Measurements from ENCODE around the gene AOPEP. TPM values are rescaled to one million over a fixed set of nuclear protein-coding genes. Genes with fewer than 3 reads are reported as not detected.

AOPEP gene
- total RNA-seq, 1 donor from 2014 or later: 75.3 TPM

DNA sequence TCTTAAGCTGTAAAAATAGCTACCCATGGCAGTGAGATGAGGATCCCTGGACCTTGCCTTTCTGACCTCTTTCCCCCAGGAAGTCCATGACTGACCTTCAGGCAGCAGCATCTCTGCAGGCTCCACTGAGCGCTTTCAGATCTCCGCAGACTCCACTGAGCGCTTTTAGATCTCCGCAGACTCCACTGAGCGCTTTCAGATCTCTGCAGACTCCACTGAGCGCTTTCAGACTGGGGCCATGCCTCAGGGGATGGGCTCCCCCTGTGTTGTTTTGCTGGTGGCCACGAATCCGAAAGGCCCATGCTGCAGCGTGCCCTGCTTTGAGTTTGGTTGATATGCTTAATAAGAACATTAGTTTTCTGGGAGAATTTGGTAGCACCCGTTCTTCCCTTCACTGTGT lies 336.8 kb downstream of the AOPEP start:
- Mint-ChIP-seq H3K27ac (ENCODE audit: unreplicated experiment) (no peak overlapping the region), H3K36me3 (ENCODE audit: low read depth, unreplicated experiment) (peaks cover 9% of the 10 kb centered on the region), H3K4me3 (ENCODE audit: unreplicated experiment) (no peak overlapping the region), H3K27me3 (ENCODE audit: low read depth, unreplicated experiment) (no peaks in the 10 kb centered on the region), H3K9me3 (ENCODE audit: unreplicated experiment) (no peaks in the 10 kb centered on the region), H3K4me1 (ENCODE audit: low read depth, unreplicated experiment) (peaks cover 41% of the 10 kb centered on the region)
- no peak overlapping the region for H3K4me3 ChIP-seq (ENCODE audit: insufficient read depth, low read depth, low read length)
- H4K20me1 ChIP-seq (ENCODE audit: insufficient read depth, low read length): peaks cover 98% of the 10 kb centered on the region
- no peak overlapping the region for H2AFZ ChIP-seq (ENCODE audit: low read depth, low read length)
- H3K9me3 ChIP-seq (ENCODE audit: insufficient read depth, low read depth, low read length): no peaks in the 10 kb centered on the region
- H3K36me3 ChIP-seq (ENCODE audit: insufficient read depth, low read length): peaks cover 37% of the 10 kb centered on the region
- H3K27me3 ChIP-seq (ENCODE audit: insufficient read depth, low read length): no peaks in the 10 kb centered on the region
- H3K4me2 ChIP-seq (ENCODE audit: low read length): no peak overlapping the region
- DNase-seq (ENCODE audit: low read depth) (no peak), FAIRE-seq (no peak)
- no peak for TF ChIP-seq EZH2 (IDR thresholded peaks at IDR 0.05; ENCODE audit: insufficient read depth, low read length)
- TF ChIP-seq, protein P1, sequence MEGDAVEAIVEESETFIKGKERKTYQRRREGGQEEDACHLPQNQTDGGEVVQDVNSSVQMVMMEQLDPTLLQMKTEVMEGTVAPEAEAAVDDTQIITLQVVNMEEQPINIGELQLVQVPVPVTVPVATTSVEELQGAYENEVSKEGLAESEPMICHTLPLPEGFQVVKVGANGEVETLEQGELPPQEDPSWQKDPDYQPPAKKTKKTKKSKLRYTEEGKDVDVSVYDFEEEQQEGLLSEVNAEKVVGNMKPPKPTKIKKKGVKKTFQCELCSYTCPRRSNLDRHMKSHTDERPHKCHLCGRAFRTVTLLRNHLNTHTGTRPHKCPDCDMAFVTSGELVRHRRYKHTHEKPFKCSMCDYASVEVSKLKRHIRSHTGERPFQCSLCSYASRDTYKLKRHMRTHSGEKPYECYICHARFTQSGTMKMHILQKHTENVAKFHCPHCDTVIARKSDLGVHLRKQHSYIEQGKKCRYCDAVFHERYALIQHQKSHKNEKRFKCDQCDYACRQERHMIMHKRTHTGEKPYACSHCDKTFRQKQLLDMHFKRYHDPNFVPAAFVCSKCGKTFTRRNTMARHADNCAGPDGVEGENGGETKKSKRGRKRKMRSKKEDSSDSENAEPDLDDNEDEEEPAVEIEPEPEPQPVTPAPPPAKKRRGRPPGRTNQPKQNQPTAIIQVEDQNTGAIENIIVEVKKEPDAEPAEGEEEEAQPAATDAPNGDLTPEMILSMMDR (IDR thresholded peaks at IDR 0.05; ENCODE audit: insufficient read depth, low read depth, low read length): no peak
- H3K9ac ChIP-seq (ENCODE audit: low read length): no peak overlapping the region
- H3K27ac ChIP-seq (ENCODE audit: low read depth, low read length): no peak overlapping the region
- H3K4me1 ChIP-seq (ENCODE audit: insufficient read depth, low read length): peaks cover 22% of the 10 kb centered on the region
- H3K79me2 ChIP-seq (ENCODE audit: insufficient read depth, low read length): peaks cover 99% of the 10 kb centered on the region

DNA sequence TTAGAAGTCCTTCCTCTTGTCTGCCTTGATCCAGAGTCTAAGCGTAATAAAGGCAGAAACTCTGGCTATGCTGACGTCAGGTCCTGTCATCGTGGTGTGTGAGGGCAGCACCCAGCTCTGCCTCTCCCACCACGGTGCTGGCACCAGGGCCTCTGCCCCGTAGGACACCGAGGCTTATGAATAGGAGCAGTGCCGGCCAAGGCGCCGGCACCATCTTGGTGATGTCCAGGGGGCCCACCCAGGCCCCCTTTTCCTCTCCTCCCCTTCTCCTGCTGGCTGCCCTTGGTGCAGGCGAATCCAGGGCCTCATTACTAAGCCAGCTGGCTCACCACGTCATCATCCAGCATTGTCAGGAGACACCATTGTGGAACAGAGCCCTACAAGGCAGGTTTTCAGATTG lies 338.7 kb downstream of the AOPEP start:
- H3K27ac ChIP-seq (ENCODE audit: low read depth, low read length): peak overlapping the region; percentile 0
- H3K36me3 Mint-ChIP-seq (ENCODE audit: low read depth, unreplicated experiment): peaks cover 18% of the 10 kb centered on the region

GRCh38 chr9:95067057-95067456 lies 340.6 kb downstream of the AOPEP start:
- no peak overlapping the region for H3K27ac Mint-ChIP-seq (ENCODE audit: unreplicated experiment)
- H3K36me3 Mint-ChIP-seq (ENCODE audit: low read depth, unreplicated experiment): peaks cover 21% of the 10 kb centered on the region
- DNase-seq (ENCODE audit: low read depth) (no peak), FAIRE-seq (no peak)
- H3K27ac ChIP-seq (ENCODE audit: low read depth, low read length): no peak overlapping the region
- peaks cover 17% of the 10 kb centered on the region for H3K4me1 Mint-ChIP-seq (ENCODE audit: low read depth, unreplicated experiment)
- H3K4me2 ChIP-seq (ENCODE audit: low read length): no peak overlapping the region
- H3K79me2 ChIP-seq (ENCODE audit: insufficient read depth, low read length): peaks cover 99% of the 10 kb centered on the region
- no peaks in the 10 kb centered on the region for H3K9me3 Mint-ChIP-seq (ENCODE audit: unreplicated experiment)
- H3K4me3 ChIP-seq (ENCODE audit: insufficient read depth, low read depth, low read length): no peak overlapping the region
- no peaks in the 10 kb centered on the region for H3K4me1 ChIP-seq (ENCODE audit: insufficient read depth, low read length)
- H4K20me1 ChIP-seq (ENCODE audit: insufficient read depth, low read length): peaks cover 99% of the 10 kb centered on the region
- H3K9ac ChIP-seq (ENCODE audit: low read length): no peak overlapping the region
- no peaks in the 10 kb centered on the region for H3K27me3 ChIP-seq (ENCODE audit: insufficient read depth, low read length)
- peaks cover 51% of the 10 kb centered on the region for H3K36me3 ChIP-seq (ENCODE audit: insufficient read depth, low read length)
- no peak overlapping the region for H2AFZ ChIP-seq (ENCODE audit: low read depth, low read length)
- H3K4me3 Mint-ChIP-seq (ENCODE audit: unreplicated experiment): no peak overlapping the region
- H3K9me3 ChIP-seq (ENCODE audit: insufficient read depth, low read depth, low read length): no peaks in the 10 kb centered on the region
- no peaks in the 10 kb centered on the region for H3K27me3 Mint-ChIP-seq (ENCODE audit: low read depth, unreplicated experiment)
- TF ChIP-seq, protein P1 (IDR thresholded peaks at IDR 0.05; ENCODE audit: insufficient read depth, low read depth, low read length): no peak
- no peak for TF ChIP-seq EZH2 (IDR thresholded peaks at IDR 0.05; ENCODE audit: insufficient read depth, low read length)

More for the DNA sequence above, 338.7 kb downstream of the AOPEP start:
- H3K27me3 ChIP-seq (ENCODE audit: insufficient read depth, low read length): no peaks in the 10 kb centered on the region
- no peak overlapping the region for H3K4me2 ChIP-seq (ENCODE audit: low read length)
- Mint-ChIP-seq H3K4me1 (ENCODE audit: low read depth, unreplicated experiment) (peaks cover 25% of the 10 kb centered on the region), H3K27me3 (ENCODE audit: low read depth, unreplicated experiment) (no peaks in the 10 kb centered on the region), H3K4me3 (ENCODE audit: unreplicated experiment) (no peak overlapping the region), H3K9me3 (ENCODE audit: unreplicated experiment) (no peaks in the 10 kb centered on the region), H3K27ac (ENCODE audit: unreplicated experiment) (no peak overlapping the region)
- H2AFZ ChIP-seq (ENCODE audit: low read depth, low read length): no peak overlapping the region
- FAIRE-seq (no peak), DNase-seq (ENCODE audit: low read depth) (no peak)
- peaks cover 99% of the 10 kb centered on the region for H3K79me2 ChIP-seq (ENCODE audit: insufficient read depth, low read length)
- no peaks in the 10 kb centered on the region for H3K9me3 ChIP-seq (ENCODE audit: insufficient read depth, low read depth, low read length)
- peaks cover 48% of the 10 kb centered on the region for H3K36me3 ChIP-seq (ENCODE audit: insufficient read depth, low read length)
- no peak for TF ChIP-seq EZH2 (IDR thresholded peaks at IDR 0.05; ENCODE audit: insufficient read depth, low read length)
- TF ChIP-seq, protein P1 (IDR thresholded peaks at IDR 0.05; ENCODE audit: insufficient read depth, low read depth, low read length): no peak
- H3K9ac ChIP-seq (ENCODE audit: low read length): no peak overlapping the region
- peaks cover 98% of the 10 kb centered on the region for H4K20me1 ChIP-seq (ENCODE audit: insufficient read depth, low read length)
- peaks cover 5% of the 10 kb centered on the region for H3K4me1 ChIP-seq (ENCODE audit: insufficient read depth, low read length)
- H3K4me3 ChIP-seq (ENCODE audit: insufficient read depth, low read depth, low read length): no peak overlapping the region

Data from astrocyte (in vitro differentiated cells and primary cell).